Measurements from ENCODE around the gene MCTP1. TPM values are rescaled to one million over a fixed set of nuclear protein-coding genes. Genes with fewer than 3 reads are reported as not detected.

MCTP1 gene
- total and polyA plus RNA-seq, 9 of the 15 experiments (the other 6 are each of a cell fraction or from before 2014, with no cell fraction given): 0.04 to 0.93 (median 0.06) TPM; not detected in 4

GRCh38 chr5:94910721-94911120 lies 374.2 kb downstream of the MCTP1 start:
- Histone ChIP-seq H3K9ac (ENCODE audit: insufficient read depth in 1 of 2, low read depth in 2 of 2, low read length in 2 of 2) (no peak overlapping the region), H3K79me2 (ENCODE audit: control insufficient read depth, insufficient read depth, low read length) (no peaks in the 10 kb centered on the region), H3K9me1 (ENCODE audit: control insufficient read depth, insufficient read depth, low read length) (no peaks in the 10 kb centered on the region), H3K9me3 (replicated peaks; ENCODE audit: control insufficient read depth, insufficient read depth, low read depth, low read length) (no peaks in the 10 kb centered on the region), H3K4me1 (replicated peaks in 1 of 2; ENCODE audit: control insufficient read depth in 2 of 2, insufficient read depth in 2 of 2, low read length in 2 of 2) (no peaks in the 10 kb centered on the region), H3K36me3 (ENCODE audit: control insufficient read depth, insufficient read depth, low read length) (no peaks in the 10 kb centered on the region), H3K27ac (ENCODE audit: extremely low read depth, low read depth, low read length) (no peak overlapping the region), H3K4me2 (ENCODE audit: insufficient read depth, low read length) (no peak overlapping the region), H3K27me3 (ENCODE audit: control insufficient read depth in 2 of 2, insufficient read depth in 2 of 2, low read length in 2 of 2) (no peaks in the 10 kb centered on the region), H2AFZ (ENCODE audit: low read depth, low read length) (no peak overlapping the region), H3K4me3 (no peak overlapping the region), H4K20me1 (replicated peaks; ENCODE audit: control insufficient read depth, insufficient read depth, low read length) (no peaks in the 10 kb centered on the region)
- intact Hi-C loops (cut with micrococcal nuclease) (no loop called here), in situ Hi-C loops (cut with MboI) (no loop called here)
- ATAC-seq (no peak), FAIRE-seq (no peak), DNase-seq (ENCODE audit: extremely low read depth in 1 of 4, low spot score in 3 of 4) (no peak)
- POLR2A ChIA-PET: no interaction called here
- no TSS peak for BruUV-seq (replicated peaks)
- CTCF ChIA-PET (ENCODE audit: low intra/inter-chr PET ratio): no interaction called here
- TF ChIP-seq RUNX1 (IDR thresholded peaks at IDR 0.05; ENCODE audit: low read depth): no peak
- TF ChIP-seq ZNF57 (CRISPR knock-in tag; IDR thresholded peaks at IDR 0.05): no peak
- no peak for TF ChIP-seq NRF1 (conservative IDR thresholded peaks at IDR 0.05 in 1 of 2, IDR thresholded peaks at IDR 0.05 in 1 of 2)
- TF ChIP-seq E2F4 (CRISPR knock-in tag; IDR thresholded peaks at IDR 0.05; ENCODE audit: low read depth): no peak
- no peak for TF ChIP-seq MEIS2 (IDR thresholded peaks at IDR 0.05; ENCODE audit: partially characterized antibody)
- TF ChIP-seq RNF219 (CRISPR knock-in tag; IDR thresholded peaks at IDR 0.05): no peak
- TF ChIP-seq MAFG (tag; conservative IDR thresholded peaks at IDR 0.05): no peak
- TF ChIP-seq STAG1 (CRISPR knock-in tag; IDR thresholded peaks at IDR 0.05; ENCODE audit: borderline replicate concordance): no peak
- no peak for TF ChIP-seq ZBTB26 (CRISPR knock-in tag; IDR thresholded peaks at IDR 0.05)
- no peak for TF ChIP-seq ETV6 (IDR thresholded peaks at IDR 0.05; ENCODE audit: borderline replicate concordance in 1 of 2, low read depth in 2 of 2, low read length in 1 of 2)
- no peak for TF ChIP-seq ETV6 (CRISPR knock-in tag; IDR thresholded peaks at IDR 0.05; ENCODE audit: borderline replicate concordance)
- TF ChIP-seq, protein P1, sequence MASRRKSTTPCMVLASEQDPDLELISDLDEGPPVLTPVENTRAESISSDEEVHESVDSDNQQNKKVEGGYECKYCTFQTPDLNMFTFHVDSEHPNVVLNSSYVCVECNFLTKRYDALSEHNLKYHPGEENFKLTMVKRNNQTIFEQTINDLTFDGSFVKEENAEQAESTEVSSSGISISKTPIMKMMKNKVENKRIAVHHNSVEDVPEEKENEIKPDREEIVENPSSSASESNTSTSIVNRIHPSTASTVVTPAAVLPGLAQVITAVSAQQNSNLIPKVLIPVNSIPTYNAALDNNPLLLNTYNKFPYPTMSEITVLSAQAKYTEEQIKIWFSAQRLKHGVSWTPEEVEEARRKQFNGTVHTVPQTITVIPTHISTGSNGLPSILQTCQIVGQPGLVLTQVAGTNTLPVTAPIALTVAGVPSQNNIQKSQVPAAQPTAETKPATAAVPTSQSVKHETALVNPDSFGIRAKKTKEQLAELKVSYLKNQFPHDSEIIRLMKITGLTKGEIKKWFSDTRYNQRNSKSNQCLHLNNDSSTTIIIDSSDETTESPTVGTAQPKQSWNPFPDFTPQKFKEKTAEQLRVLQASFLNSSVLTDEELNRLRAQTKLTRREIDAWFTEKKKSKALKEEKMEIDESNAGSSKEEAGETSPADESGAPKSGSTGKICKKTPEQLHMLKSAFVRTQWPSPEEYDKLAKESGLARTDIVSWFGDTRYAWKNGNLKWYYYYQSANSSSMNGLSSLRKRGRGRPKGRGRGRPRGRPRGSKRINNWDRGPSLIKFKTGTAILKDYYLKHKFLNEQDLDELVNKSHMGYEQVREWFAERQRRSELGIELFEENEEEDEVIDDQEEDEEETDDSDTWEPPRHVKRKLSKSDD (conservative IDR thresholded peaks at IDR 0.05; ENCODE audit: low read length): no peak
- no peak for TF ChIP-seq EZH2 (IDR thresholded peaks at IDR 0.05; ENCODE audit: borderline replicate concordance, low read depth, low read length)
- no peak for TF ChIP-seq RBM17 (IDR thresholded peaks at IDR 0.05; ENCODE audit: borderline replicate concordance, low read depth, low read length)
- no peak for TF ChIP-seq ESRRB (CRISPR knock-in tag; IDR thresholded peaks at IDR 0.05; ENCODE audit: borderline replicate concordance)
